HepG2 (cell line): ENCODE results near the gene GAS5. TPM values are rescaled to one million over a fixed set of nuclear protein-coding genes. Genes with fewer than 3 reads are reported as not detected.
A peak's percentile ranks its signal among the peaks of the same experiment; 100 is the strongest.

Experiments
- ATAC-seq: fragments of 200-7000 bp; cut with Tn5 transposase; 3 replicates; pipeline ENCODE4 v1.9.1; 2020; ENCODE audit warnings: mild to moderate bottlenecking, moderate library complexity
- BruUV-seq: library from RNA; stranded (reverse); fragments of 400-500 nt; replicated peaks from 2 replicates; lab custom pipeline; 2021; lab: Mats Ljungman, UMichigan
- CTCF ChIA-PET: fragments of 300-600 bp; formaldehyde crosslinking; extraction: SDS; loops from one replicate; lab custom pipeline; 2021; ENCODE audit warnings: low total read pairs, inconsistent platforms, low intra/inter-chr PET ratio; lab: Yijun Ruan, JAX
- POLR2A ChIA-PET: fragments of 350-600 bp; sonication (Branson Sonifier 250); formaldehyde crosslinking; loops from one replicate; lab custom pipeline; 2020; ENCODE audit warnings: antibody characterized with exemption, inconsistent platforms; lab: Yijun Ruan, JAX
- DNase-seq: peaks from one replicate; pipeline ENCODE4 v3.0.0-alpha.2; 2015; ENCODE audit warnings: low spot score
- FAIRE-seq: peaks from 3 replicates; lab custom pipeline; 2011; peaks lifted over from hg19 to GRCh38; lab: Jason Lieb, UNC
- H2AFZ ChIP-seq: one replicate; pipeline ENCODE4 v1.6.1; 2011; ENCODE audit warnings: low read length, inconsistent platforms
- H3K27ac ChIP-seq: fragments of 300-600 bp; 3 replicates; pipeline ENCODE4 v1.8.0; 2011; ENCODE audit warnings: mixed run types, mild to moderate bottlenecking, mixed read lengths, low read length, inconsistent platforms; ENCODE audit not compliant: insufficient read depth; ENCODE audit errors: extremely low read length
- H3K27me3 ChIP-seq, 2 experiments: fragments of 200-600 bp in 1 of 2; 2 replicates in 1 of 2; 3 replicates in 1 of 2; pipeline versions ENCODE4 v1.6.0 to v1.8.0; 2011; ENCODE audit warnings: low read length in 2 of 2, mild to moderate bottlenecking in 2 of 2, moderate library complexity in 2 of 2, inconsistent platforms in 1 of 2; ENCODE audit not compliant: insufficient read depth in 2 of 2, control insufficient read depth in 1 of 2
- H3K36me3 ChIP-seq, 2 experiments: fragments of 200-600 bp in 1 of 2; replicated peaks in 1 of 2; 2 replicates in 1 of 2; 3 replicates in 1 of 2; pipeline versions ENCODE4 v1.5.1 to v1.8.0; 2011; ENCODE audit warnings: low read length in 2 of 2, inconsistent platforms in 1 of 2; ENCODE audit not compliant: insufficient read depth in 2 of 2, control insufficient read depth in 1 of 2
- H3K4me1 ChIP-seq: 2 replicates; pipeline ENCODE4 v1.5.1; 2012; ENCODE audit warnings: low read length, inconsistent platforms; ENCODE audit not compliant: insufficient read depth
- H3K4me2 ChIP-seq: 2 replicates; pipeline ENCODE4 v1.6.0; 2011; ENCODE audit warnings: low read depth, low read length, inconsistent platforms
- H3K4me3 ChIP-seq, 3 experiments: fragments of 200-600 bp in 1 of 3; sonication (generic), shearing (Covaris generic) in 1 of 3; replicated peaks in 1 of 3; 2 replicates each; pipeline ENCODE4 v1.5.1; 2011 to 2016; ENCODE audit warnings: low read length in 3 of 3, inconsistent platforms in 2 of 3, low read depth in 2 of 3, mild to moderate bottlenecking in 2 of 3, control low read depth in 1 of 3, mixed read lengths in 1 of 3; ENCODE audit not compliant: insufficient read depth in 1 of 3
- H3K79me2 ChIP-seq: one replicate; pipeline ENCODE4 v1.6.1; 2011; ENCODE audit warnings: low read length, inconsistent platforms; ENCODE audit not compliant: insufficient read depth
- H3K9ac ChIP-seq: 2 replicates; pipeline ENCODE4 v1.6.0; 2011; ENCODE audit warnings: mild to moderate bottlenecking, low read depth, low read length, inconsistent platforms; ENCODE audit not compliant: insufficient read depth
- H3K9me3 ChIP-seq: 2 replicates; pipeline ENCODE4 v1.5.1; 2012; ENCODE audit warnings: mild to moderate bottlenecking, low read length
- H4K20me1 ChIP-seq: 2 replicates; pipeline ENCODE4 v1.6.0; 2011; ENCODE audit warnings: inconsistent platforms, mild to moderate bottlenecking, low read length, moderate library complexity; ENCODE audit not compliant: insufficient read depth
- GMEB1 ChIP-seq: sonication (generic); formaldehyde crosslinking; IDR thresholded peaks from 2 replicates; pipeline ENCODE4 v1.5.1; 2020; ENCODE audit warnings: missing genetic modification reagents, mild to moderate bottlenecking, borderline replicate concordance
- MAF1 ChIP-seq: sonication (generic); formaldehyde crosslinking; IDR thresholded peaks from 2 replicates; pipeline ENCODE4 v1.5.0; 2020; ENCODE audit warnings: missing genetic modification reagents, borderline replicate concordance
- SNRNP70 ChIP-seq: fragments of 200-400 bp; formaldehyde crosslinking; IDR thresholded peaks from 2 replicates; pipeline ENCODE4 v1.6.1; 2017; ENCODE audit warnings: mild to moderate bottlenecking, low read depth, low read length, moderate library complexity
- ZNF101 ChIP-seq: sonication (generic); formaldehyde crosslinking; IDR thresholded peaks from 2 replicates; pipeline ENCODE4 v1.4.0; 2020; ENCODE audit warnings: mild to moderate bottlenecking, low read depth, missing genetic modification reagents, borderline replicate concordance
- ZNF121 ChIP-seq: sonication (generic); formaldehyde crosslinking; IDR thresholded peaks from 2 replicates; pipeline ENCODE4 v1.5.0; 2020; ENCODE audit warnings: mild to moderate bottlenecking, missing genetic modification reagents
- ZNF770 ChIP-seq: sonication (generic); formaldehyde crosslinking; IDR thresholded peaks from 2 replicates; pipeline ENCODE4 v1.5.0; 2020; ENCODE audit warnings: mild to moderate bottlenecking, missing genetic modification reagents
- WGBS: methylation state at CpG from one replicate; pipeline ENCODE4 v1.1.6; 2017; ENCODE audit warnings: low lambda C conversion rate; 5-methylcytosine and 5-hydroxymethylcytosine counted together
- in situ Hi-C: cut with HindIII; loops from 2 replicates; pipeline ENCODE4 v1.10.0; 2017; ENCODE audit warnings: low pct_unique_long_range_greater_than_20kb; ENCODE audit not compliant: extremely low pct_ligation_motif_present
- intact Hi-C: fragments of 100-400 bp; cut with micrococcal nuclease; formaldehyde crosslinking; loops from one replicate; pipeline ENCODE4 v1.10.0; 2022; ENCODE audit not compliant: unreplicated experiment
- polyA plus RNA-seq, 8 experiments: library from polyadenylated mRNA; depleted of rRNA in 3 of 8; stranded (reverse) in 7 of 8; unstranded in 1 of 8; fragments of >200 nt; fragmentation: Illumina TruSeq in 4 of 8; extraction: Trizol in 4 of 8; gene quantifications; 2 replicates each; pipeline versions ENCODE4 v1.2.1 to v1.2.3, GENCODE V29; 2011 to 2016; ENCODE audit warnings: low read depth in 4 of 8, missing spikeins in 1 of 8, mixed read lengths in 1 of 8; ENCODE audit not compliant: insufficient read depth in 1 of 8
- total RNA-seq, 5 experiments: library from RNA; depleted of rRNA; stranded (reverse); fragments of >200 nt; fragmentation: Illumina TruSeq; extraction: Trizol; gene quantifications; 2 replicates each; pipeline ENCODE4 v1.2.3, GENCODE V29; 2016; ENCODE audit warnings: low read depth in 1 of 5

GAS5 gene
- total and polyA plus RNA-seq, 2 of the 13 experiments (the other 11 are each of a cell fraction or from before 2014, with no cell fraction given): 352 to 738 TPM

- TF ChIP-seq SNRNP70 (no peak), MAF1 (no peak), ZNF121 (CRISPR knock-in tag) (0 out of 2 replicates have a peak, but pooled peaks have one; percentile 24), ZNF770 (CRISPR knock-in tag) (peak; percentile 56), ZNF101 (CRISPR knock-in tag) (no peak), GMEB1 (no peak)
- Histone ChIP-seq H4K20me1 (no peaks in the 10 kb centered on the region), H3K27ac (no peak overlapping the region), H3K4me1 (peaks cover 35% of the 10 kb centered on the region), H3K4me3 (no peak overlapping the region), H3K9ac (no peak overlapping the region), H3K27me3 (no peaks in the 10 kb centered on the region; a peak in 1 of 5 replicates), H3K79me2 (peaks cover 47% of the 10 kb centered on the region), H3K4me2 (no peak overlapping the region), H3K36me3 (no peaks in the 10 kb centered on the region; a peak in 1 of 5 replicates), H2AFZ (no peak overlapping the region), H3K9me3 (no peaks in the 10 kb centered on the region)
- intact Hi-C loops (loop anchor here (10.0 kb wide), 1 partner anchor 1077 kb away; no protein-coding TSS in a partner anchor), in situ Hi-C loops (loop anchor here (5.0 to 10.0 kb wide), 2 partner anchors 107 to 399 kb away; partner anchors contain the start of gene KLHL20)
- ChIA-PET CTCF (no interaction called here), POLR2A (no interaction called here)
- 98% methylated on average over 4 of the region's 4 CpGs for WGBS
- DNase-seq: no peak
- no peak for FAIRE-seq
- ATAC-seq: no peak
- BruUV-seq: no TSS peak
These were observed 46.1 kb downstream of the GAS5 start for GRCh38 chr1:173821680-173822079.
